Left colon (tissue), 2 donors: ENCODE measurements around the gene GALNTL6. TPM values are rescaled to one million over a fixed set of nuclear protein-coding genes. Genes with fewer than 3 reads are reported as not detected.

Source experiments
- ATAC-seq: fragments of 200-7000 bp; cut with Tn5 transposase; one replicate; pipeline ENCODE4 v1.9.1; 2020; ENCODE audit warnings: mild to moderate bottlenecking, moderate library complexity
- DNase-seq, 2 donors: peaks; one replicate each; pipeline ENCODE4 v3.0.0-alpha.2; 2020
- intact Hi-C, 2 donors: fragments of 100-400 bp; cut with DNase I in 1 of 2; cut with micrococcal nuclease in 1 of 2; formaldehyde crosslinking; loops; one replicate each; pipeline versions ENCODE4 v1.11.2 to v1.14.0; 2022; cut with DNase I, micrococcal nuclease
- total RNA-seq, 2 donors: library from RNA; stranded (reverse); fragmentation: NEBNext Ultra II Directional; extraction: Animal tissue kit (Norgen Biotek cat#: 25700); gene quantifications; one replicate each; pipeline ENCODE4 v1.2.1, GENCODE V29; 2021
- donor health status: DM: no; HTN: no; CAD: no.
- donor health status: DM: yes; HTN: yes; CAD: no.

Gene GALNTL6
- total RNA-seq, 2 donors from 2014 or later = 0.20 to 0.21 TPM

GRCh38 chr4:172073590-172073989 is 260.4 kb downstream of the GALNTL6 start:
- no peak for ATAC-seq
- DNase-seq = no peak
- intact Hi-C loops = no loop called here

- intact Hi-C loops = no loop called here
- ATAC-seq = no peak
- no peak for DNase-seq
Measured at GRCh38 chr4:172083272-172083671, 270.1 kb downstream of the GALNTL6 start.

- intact Hi-C loops = no loop called here
- DNase-seq (no peak), ATAC-seq (no peak)
Measured at GRCh38 chr4:172088556-172088955, 275.4 kb downstream of the GALNTL6 start.

GRCh38 chr4:172095161-172095560 is 282.0 kb downstream of the GALNTL6 start:
- intact Hi-C loops = no loop called here
- ATAC-seq (no peak), DNase-seq (no peak)

GRCh38 chr4:172096786-172097185 is 283.6 kb downstream of the GALNTL6 start:
- no peak for ATAC-seq
- no peak for DNase-seq
- intact Hi-C loops = no loop called here

- intact Hi-C loops = no loop called here
- no peak for DNase-seq
- ATAC-seq = no peak
Measured at GRCh38 chr4:172099376-172099775, 286.2 kb downstream of the GALNTL6 start.

- DNase-seq (no peak), ATAC-seq (no peak)
- intact Hi-C loops = no loop called here
Measured at GRCh38 chr4:172103456-172103855, 290.3 kb downstream of the GALNTL6 start.

- intact Hi-C loops = no loop called here
- ATAC-seq (no peak), DNase-seq (no peak)
Measured at GRCh38 chr4:172104539-172104938, 291.3 kb downstream of the GALNTL6 start.

GRCh38 chr4:172105918-172106317 is 292.7 kb downstream of the GALNTL6 start:
- ATAC-seq (no peak), DNase-seq (no peak)
- intact Hi-C loops = no loop called here

- ATAC-seq = no peak
- intact Hi-C loops = no loop called here
Measured at GRCh38 chr4:172109466-172109865, 296.3 kb downstream of the GALNTL6 start.

GRCh38 chr4:172124656-172125308 is 311.6 kb downstream of the GALNTL6 start:
- DNase-seq (no peak), ATAC-seq (no peak)
- intact Hi-C loops = no loop called here

More at GRCh38 chr4:172109466-172109865, 296.3 kb downstream of the GALNTL6 start:
- DNase-seq = no peak

- ATAC-seq = no peak
- intact Hi-C loops = no loop called here
- DNase-seq = no peak
Measured at GRCh38 chr4:172125443-172125842, 312.2 kb downstream of the GALNTL6 start.

GRCh38 chr4:172127168-172127567 is 314.0 kb downstream of the GALNTL6 start:
- no peak for DNase-seq
- no peak for ATAC-seq
- intact Hi-C loops = no loop called here

GRCh38 chr4:172129593-172129992 is 316.4 kb downstream of the GALNTL6 start:
- ATAC-seq (no peak), DNase-seq (no peak)
- intact Hi-C loops = no loop called here

GRCh38 chr4:172134521-172134920 is 321.3 kb downstream of the GALNTL6 start:
- ATAC-seq (no peak), DNase-seq (no peak)

GRCh38 chr4:172141025-172141424 is 327.8 kb downstream of the GALNTL6 start:
- intact Hi-C loops = no loop called here
- DNase-seq (no peak), ATAC-seq (no peak)

More at GRCh38 chr4:172134521-172134920, 321.3 kb downstream of the GALNTL6 start:
- intact Hi-C loops = no loop called here

GRCh38 chr4:172142281-172142741 is 329.1 kb downstream of the GALNTL6 start:
- no peak for ATAC-seq
- intact Hi-C loops = no loop called here
- no peak for DNase-seq

GRCh38 chr4:172143605-172144314 is 330.6 kb downstream of the GALNTL6 start:
- intact Hi-C loops = no loop called here

GRCh38 chr4:172147687-172148086 is 334.5 kb downstream of the GALNTL6 start:
- intact Hi-C loops = no loop called here
- no peak for ATAC-seq
- no peak for DNase-seq

More at GRCh38 chr4:172143605-172144314, 330.6 kb downstream of the GALNTL6 start:
- DNase-seq (no peak), ATAC-seq (no peak)

GRCh38 chr4:172149329-172149728 is 336.1 kb downstream of the GALNTL6 start:
- intact Hi-C loops = no loop called here

More at GRCh38 chr4:172149329-172149728, 336.1 kb downstream of the GALNTL6 start:
- no peak for ATAC-seq
- DNase-seq = no peak
